Fibroblast of villous mesenchyme (primary cell): ENCODE results near the gene OSTN. TPM values are rescaled to one million over a fixed set of nuclear protein-coding genes. Genes with fewer than 3 reads are reported as not detected.

Experiments
- DNase-seq: peaks from one replicate; pipeline ENCODE4 v3.0.0-alpha.2; 2010; ENCODE audit warnings: low read depth
- H3K4me3 ChIP-seq: 2 replicates; pipeline ENCODE4 v1.5.1; 2011; ENCODE audit warnings: low read depth, mild to moderate bottlenecking, low read length
- total RNA-seq: library from RNA; depleted of rRNA; stranded (reverse); fragments of >200 nt; gene quantifications from 2 replicates; pipeline ENCODE4 v1.2.3, GENCODE V29; 2012
- TF ChIP-seq, protein P1 (sequence below): IDR thresholded peaks from 2 replicates; pipeline ENCODE4 v1.5.1; 2012; ENCODE audit warnings: low read depth, mild to moderate bottlenecking, low read length; ENCODE audit not compliant: insufficient read depth

The OSTN gene
- total RNA-seq, 1 donor, result not detected

DNA sequence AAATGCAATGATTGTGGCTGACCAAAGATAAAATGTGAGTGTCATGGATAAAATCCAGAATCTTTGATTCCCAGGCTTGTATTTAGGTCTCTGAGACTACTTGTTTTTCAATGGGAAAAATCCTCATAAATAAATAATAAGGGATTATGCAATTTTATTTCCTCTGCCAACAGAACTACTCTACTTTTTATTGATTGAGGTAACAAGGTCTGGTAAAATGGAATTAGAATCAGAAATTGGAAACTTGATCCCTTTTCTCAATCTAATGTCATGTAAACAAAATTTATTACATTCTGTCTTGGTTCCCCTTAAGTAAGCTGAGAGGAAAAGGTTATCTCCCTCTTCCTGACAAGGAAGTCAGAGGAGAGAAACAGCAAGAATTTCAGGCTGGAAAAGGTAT lies 81.8 kb downstream of the OSTN start:
- TF ChIP-seq, protein P1, sequence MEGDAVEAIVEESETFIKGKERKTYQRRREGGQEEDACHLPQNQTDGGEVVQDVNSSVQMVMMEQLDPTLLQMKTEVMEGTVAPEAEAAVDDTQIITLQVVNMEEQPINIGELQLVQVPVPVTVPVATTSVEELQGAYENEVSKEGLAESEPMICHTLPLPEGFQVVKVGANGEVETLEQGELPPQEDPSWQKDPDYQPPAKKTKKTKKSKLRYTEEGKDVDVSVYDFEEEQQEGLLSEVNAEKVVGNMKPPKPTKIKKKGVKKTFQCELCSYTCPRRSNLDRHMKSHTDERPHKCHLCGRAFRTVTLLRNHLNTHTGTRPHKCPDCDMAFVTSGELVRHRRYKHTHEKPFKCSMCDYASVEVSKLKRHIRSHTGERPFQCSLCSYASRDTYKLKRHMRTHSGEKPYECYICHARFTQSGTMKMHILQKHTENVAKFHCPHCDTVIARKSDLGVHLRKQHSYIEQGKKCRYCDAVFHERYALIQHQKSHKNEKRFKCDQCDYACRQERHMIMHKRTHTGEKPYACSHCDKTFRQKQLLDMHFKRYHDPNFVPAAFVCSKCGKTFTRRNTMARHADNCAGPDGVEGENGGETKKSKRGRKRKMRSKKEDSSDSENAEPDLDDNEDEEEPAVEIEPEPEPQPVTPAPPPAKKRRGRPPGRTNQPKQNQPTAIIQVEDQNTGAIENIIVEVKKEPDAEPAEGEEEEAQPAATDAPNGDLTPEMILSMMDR, result no peak
- DNase-seq, result no peak
- H3K4me3 ChIP-seq, result no peak overlapping the region

DNA sequence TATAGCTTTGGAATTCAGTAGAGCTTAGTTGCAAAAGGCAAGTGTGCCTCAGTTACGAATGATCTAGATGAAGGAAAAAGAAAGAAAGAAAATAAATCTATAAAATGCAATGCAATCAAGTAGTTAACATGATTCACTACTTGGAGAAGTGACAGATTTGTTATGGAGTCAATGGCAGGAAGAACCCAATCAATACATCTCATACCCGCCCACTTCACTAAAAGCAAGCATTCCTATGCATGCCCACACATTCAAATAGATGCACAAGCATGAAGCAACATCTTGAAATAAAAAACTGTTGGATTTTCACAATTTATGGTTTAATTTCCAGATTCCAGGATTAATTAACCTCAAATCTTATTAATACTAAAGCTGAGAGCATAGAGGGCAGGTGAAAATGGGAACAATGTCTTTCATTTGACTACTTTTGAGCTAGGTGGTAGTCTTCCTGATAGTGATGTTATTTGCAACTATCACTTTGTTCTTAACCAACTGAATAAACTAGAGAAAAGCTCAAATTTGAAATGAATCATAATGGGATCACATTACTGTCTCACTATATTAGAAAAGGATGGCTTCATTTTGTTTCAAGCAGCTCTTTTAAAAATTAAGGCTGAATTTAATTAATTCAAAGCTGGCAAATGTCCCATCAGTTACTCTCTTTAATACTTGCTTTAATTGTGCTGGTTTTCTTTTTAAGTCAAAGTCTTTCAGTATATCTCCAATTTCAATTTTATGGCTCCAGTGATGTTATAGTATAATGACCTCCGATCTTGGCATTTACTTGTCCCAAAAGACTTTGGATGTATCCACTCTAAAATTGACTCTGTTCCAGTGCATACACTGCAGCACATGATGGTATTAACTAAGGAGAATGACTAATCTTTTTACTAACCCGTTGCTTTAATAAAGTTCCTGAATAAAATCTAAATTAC lies 83.5 kb downstream of the OSTN start:
- no peak overlapping the region for H3K4me3 ChIP-seq
- TF ChIP-seq, protein P1, result no peak
- DNase-seq, result no peak

DNA sequence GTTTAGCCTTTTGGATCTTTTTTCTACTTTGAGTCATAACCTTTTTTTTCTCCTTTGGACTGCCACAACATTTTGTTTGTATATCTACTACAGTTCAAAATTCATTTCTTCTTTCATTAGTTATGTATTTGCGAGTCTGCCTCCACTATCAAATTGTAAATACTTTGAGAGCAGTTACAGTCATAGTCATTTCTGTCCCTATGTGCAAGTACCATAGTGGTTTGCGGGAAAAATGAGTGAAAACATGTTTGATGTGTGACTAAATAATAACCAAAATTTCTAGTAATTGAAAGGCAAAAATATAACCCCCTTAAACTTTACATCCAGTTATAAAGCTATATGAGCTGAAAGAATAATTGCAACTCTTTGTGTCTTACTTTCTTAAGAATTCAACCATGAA lies 84.4 kb downstream of the OSTN start:
- DNase-seq, result no peak
- TF ChIP-seq, protein P1, result no peak
- H3K4me3 ChIP-seq, result no peak overlapping the region

DNA sequence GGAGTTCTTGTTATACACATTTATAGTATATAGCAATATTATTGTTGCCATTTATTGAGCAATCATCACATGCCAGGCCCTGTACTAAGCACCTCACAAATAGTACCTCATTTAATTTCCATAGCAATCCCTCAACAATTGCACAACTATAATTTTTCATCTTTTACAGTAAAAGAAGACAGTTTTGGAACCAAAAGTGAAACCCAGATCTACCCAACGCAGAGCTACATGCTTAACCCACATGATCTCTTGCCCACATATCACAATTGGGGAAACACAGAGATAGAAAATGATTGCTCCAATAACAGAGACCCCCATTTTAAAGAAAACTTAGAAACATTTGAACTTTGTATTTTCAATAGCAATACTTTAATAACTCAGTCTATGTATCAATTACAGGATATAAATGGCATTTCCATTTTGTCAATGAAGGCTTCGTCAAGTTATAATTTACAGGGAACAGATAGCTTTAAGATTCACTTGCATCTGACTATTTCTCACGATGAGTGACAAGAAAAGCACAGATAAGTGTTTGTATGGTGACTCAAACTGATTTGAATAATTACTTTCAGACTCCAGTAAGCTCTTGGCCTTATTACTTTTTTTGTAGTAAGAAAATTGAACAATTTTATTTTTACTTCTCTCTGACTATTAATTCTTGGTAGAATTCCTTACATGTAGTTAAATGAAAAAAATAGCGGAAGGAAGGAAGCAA lies 91.4 kb downstream of the OSTN start:
- TF ChIP-seq, protein P1, result no peak
- peak; percentile 11 for DNase-seq
- H3K4me3 ChIP-seq, result no peak overlapping the region

DNA sequence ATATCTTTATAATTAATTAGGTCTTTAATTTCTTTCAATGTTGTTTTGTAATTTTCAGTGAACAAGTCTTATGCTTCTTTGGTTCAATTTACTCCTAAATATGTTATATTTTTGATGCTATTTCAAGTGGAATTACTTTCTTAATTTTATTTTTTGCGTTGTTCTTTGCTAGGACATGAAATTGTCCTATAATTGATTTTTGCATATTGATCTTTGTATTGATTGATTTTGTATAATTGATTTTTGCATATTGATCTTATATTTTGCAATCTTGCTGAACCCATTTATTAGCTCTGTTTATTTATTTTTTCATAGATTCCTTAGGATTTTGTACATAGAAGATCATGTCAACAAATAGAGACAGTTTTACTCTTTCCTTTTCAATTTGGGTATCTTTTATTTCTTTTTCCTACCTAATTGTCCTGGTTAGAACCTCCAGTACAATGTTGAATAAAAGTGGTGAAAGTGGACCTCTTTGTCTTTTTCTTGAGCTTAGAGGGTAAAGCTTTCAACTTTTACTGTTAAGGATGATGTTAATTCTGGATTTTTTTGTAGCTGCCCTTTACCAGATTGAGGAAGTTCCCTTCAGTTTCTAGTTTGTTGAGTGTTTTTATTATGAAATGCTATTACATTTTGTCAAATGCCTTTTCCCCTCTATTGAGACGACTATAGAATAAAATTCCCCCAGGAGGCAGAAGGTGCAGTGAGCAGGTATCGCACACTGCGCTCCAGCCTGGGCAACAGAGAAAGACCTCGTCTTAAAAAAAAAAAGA lies 93.4 kb downstream of the OSTN start:
- no peak for DNase-seq
- no peak overlapping the region for H3K4me3 ChIP-seq
- TF ChIP-seq, protein P1, result no peak

DNA sequence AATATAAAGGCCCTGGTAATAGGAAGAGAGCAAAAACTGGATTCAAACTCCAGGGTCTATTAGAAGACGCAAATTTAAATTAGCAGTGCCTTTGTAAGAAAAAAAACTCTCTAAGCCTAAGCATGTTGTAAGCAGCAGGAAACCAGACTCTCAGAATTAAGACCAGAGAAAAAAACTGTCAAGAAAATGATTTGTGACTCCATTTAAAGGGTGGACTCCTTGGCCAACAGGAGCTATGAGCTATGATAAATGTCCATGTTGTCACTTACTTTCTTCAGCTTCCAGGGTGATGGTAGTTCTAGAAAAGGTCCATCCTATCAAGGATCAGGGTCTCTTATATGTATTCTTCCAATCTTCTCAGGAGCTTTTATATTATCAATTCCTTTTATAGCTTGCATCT lies 95.2 kb downstream of the OSTN start:
- H3K4me3 ChIP-seq, result no peak overlapping the region
- no peak for DNase-seq
- TF ChIP-seq, protein P1, result no peak
